ENCODE results near the gene HDAC4. TPM values are rescaled to one million over a fixed set of nuclear protein-coding genes. Genes with fewer than 3 reads are reported as not detected.

HDAC4 gene
- total and polyA plus RNA-seq, 9 of the 15 experiments (the other 6 are each of a cell fraction or from before 2014, with no cell fraction given), result 0.11 to 20.2 (median 4.0) TPM

- TF ChIP-seq ZBTB40 (IDR thresholded peaks at IDR 0.05) (0 out of 2 replicates have a peak, but pooled peaks have one; percentile 32), ZBTB40 (CRISPR knock-in tag; IDR thresholded peaks at IDR 0.05) (no peak), ZNF354B (CRISPR knock-in tag; IDR thresholded peaks at IDR 0.05) (no peak), MBD1 (CRISPR knock-in tag; IDR thresholded peaks at IDR 0.05) (no peak), CHD1 (IDR thresholded peaks at IDR 0.05; ENCODE audit: low read length) (no peak), OTX1 (CRISPR knock-in tag; IDR thresholded peaks at IDR 0.05) (no peak), RBM34 (IDR thresholded peaks at IDR 0.05; ENCODE audit: borderline replicate concordance, insufficient read depth, low read length) (no peak), CREM (IDR thresholded peaks at IDR 0.05; ENCODE audit: low read depth) (peak; percentile 59), ZNF512 (tag; IDR thresholded peaks at IDR 0.05) (no peak), ZNF280B (CRISPR knock-in tag; IDR thresholded peaks at IDR 0.05) (no peak), MCM3 (IDR thresholded peaks at IDR 0.05) (no peak), CHCHD3 (CRISPR knock-in tag; IDR thresholded peaks at IDR 0.05) (no peak; the same call in 1 of the 2 replicates), ATF1 (CRISPR knock-in tag; IDR thresholded peaks at IDR 0.05) (0 out of 2 replicates have a peak, but pooled peaks have one; percentile 5), ATF1 (tag; IDR thresholded peaks at IDR 0.05) (peak; percentile 93)
Observed at GRCh38 chr2:239401067-239401880, 454 bp upstream of the HDAC4 start (continued).
